HepG2 (cell line): ENCODE measurements around the gene VDAC1. TPM values are rescaled to one million over a fixed set of nuclear protein-coding genes. Genes with fewer than 3 reads are reported as not detected.

ENCODE experiments used
- AKAP8 ChIP-seq: sonication (generic); formaldehyde crosslinking; IDR thresholded peaks from 2 replicates; pipeline ENCODE4 v1.5.1; 2020; ENCODE audit warnings: mild to moderate bottlenecking, missing genetic modification reagents
- ARID2 ChIP-seq: sonication (generic); formaldehyde crosslinking; IDR thresholded peaks from 2 replicates; pipeline ENCODE4 v1.8.1; 2022; ENCODE audit warnings: mild to moderate bottlenecking, missing genetic modification reagents, borderline replicate concordance
- BRD4 ChIP-seq: sonication (generic); formaldehyde crosslinking; IDR thresholded peaks from 2 replicates; pipeline ENCODE4 v1.4.0; 2020; ENCODE audit warnings: missing genetic modification reagents
- CENPT ChIP-seq: sonication (generic); formaldehyde crosslinking; IDR thresholded peaks from 2 replicates; pipeline ENCODE4 v1.8.0; 2022; ENCODE audit warnings: low read depth, mild to moderate bottlenecking, moderate library complexity, missing genetic modification reagents
- DMTF1 ChIP-seq: sonication (generic); formaldehyde crosslinking; IDR thresholded peaks from 2 replicates; pipeline ENCODE4 v1.4.0; 2020; ENCODE audit warnings: mild to moderate bottlenecking, missing genetic modification reagents
- DR1 ChIP-seq: sonication (generic); formaldehyde crosslinking; IDR thresholded peaks from 2 replicates; pipeline ENCODE4 v1.8.0; 2021; ENCODE audit warnings: mild to moderate bottlenecking, missing genetic modification reagents, inconsistent platforms
- ETV6 ChIP-seq: sonication (generic); formaldehyde crosslinking; conservative IDR thresholded peaks from 2 replicates; pipeline ENCODE4 v1.4.0; 2020; ENCODE audit warnings: missing genetic modification reagents
- FOXM1 ChIP-seq: sonication (generic); formaldehyde crosslinking; IDR thresholded peaks from 2 replicates; pipeline ENCODE4 v1.5.0; 2020; ENCODE audit warnings: missing genetic modification reagents
- GTF2F1 ChIP-seq: fragments of 150-350 bp; IDR thresholded peaks from 2 replicates; pipeline ENCODE4 v1.6.1; 2014; ENCODE audit warnings: low read length
- MEIS2 ChIP-seq: sonication (generic); formaldehyde crosslinking; IDR thresholded peaks from 2 replicates; pipeline ENCODE4 v1.9.0; 2021; ENCODE audit warnings: mild to moderate bottlenecking, missing genetic modification reagents
- RARG ChIP-seq: sonication (generic); formaldehyde crosslinking; IDR thresholded peaks from 2 replicates; pipeline ENCODE4 v1.4.0; 2020; ENCODE audit warnings: low read depth, mild to moderate bottlenecking, missing genetic modification reagents
- RBFOX2 ChIP-seq: fragments of 200-400 bp; formaldehyde crosslinking; IDR thresholded peaks from 2 replicates; pipeline ENCODE4 v1.6.1; 2017; ENCODE audit warnings: low read depth, mild to moderate bottlenecking, low read length
- SIX1 ChIP-seq: sonication (generic); formaldehyde crosslinking; IDR thresholded peaks from 2 replicates; pipeline ENCODE4 v1.4.0; 2020; ENCODE audit warnings: missing genetic modification reagents, borderline replicate concordance
- YEATS2 ChIP-seq: sonication (generic); formaldehyde crosslinking; IDR thresholded peaks from 2 replicates; pipeline ENCODE4 v1.4.0; 2020; ENCODE audit warnings: missing genetic modification reagents, borderline replicate concordance
- ZBTB39 ChIP-seq: sonication (generic); formaldehyde crosslinking; IDR thresholded peaks from 2 replicates; pipeline ENCODE4 v1.5.0; 2020; ENCODE audit warnings: missing genetic modification reagents
- ZFP82 ChIP-seq: sonication (generic); formaldehyde crosslinking; IDR thresholded peaks from 2 replicates; pipeline ENCODE4 v1.5.1; 2020; ENCODE audit warnings: mild to moderate bottlenecking, missing genetic modification reagents, borderline replicate concordance
- ZMAT3 ChIP-seq: sonication (generic); formaldehyde crosslinking; conservative IDR thresholded peaks from 2 replicates; pipeline ENCODE4 v1.7.0; 2021; ENCODE audit warnings: missing genetic modification reagents
- ZNF143 ChIP-seq: sonication (generic); formaldehyde crosslinking; IDR thresholded peaks from 2 replicates; pipeline ENCODE4 v1.4.0; 2020; ENCODE audit warnings: missing genetic modification reagents
- ZNF235 ChIP-seq: sonication (generic); formaldehyde crosslinking; IDR thresholded peaks from 2 replicates; pipeline ENCODE4 v1.8.1; 2023; ENCODE audit warnings: mild to moderate bottlenecking, missing genetic modification reagents, borderline replicate concordance
- ZNF282 ChIP-seq: fragments of 450-650 bp; IDR thresholded peaks from 2 replicates; pipeline ENCODE4 v1.6.1; 2018; ENCODE audit not compliant: partially characterized antibody
- ZNF432 ChIP-seq: sonication (generic); formaldehyde crosslinking; IDR thresholded peaks from 2 replicates; pipeline ENCODE4 v1.5.0; 2020; ENCODE audit warnings: missing genetic modification reagents, mild to moderate bottlenecking, borderline replicate concordance
- ZNF460 ChIP-seq: sonication (generic); formaldehyde crosslinking; IDR thresholded peaks from 2 replicates; pipeline ENCODE4 v1.5.1; 2020; ENCODE audit warnings: missing genetic modification reagents, mild to moderate bottlenecking, borderline replicate concordance
- ZSCAN22 ChIP-seq: sonication (generic); formaldehyde crosslinking; IDR thresholded peaks from 2 replicates; pipeline ENCODE4 v1.4.0; 2020; ENCODE audit warnings: mild to moderate bottlenecking, missing genetic modification reagents
- polyA plus RNA-seq, 8 experiments: library from polyadenylated mRNA; depleted of rRNA in 3 of 8; stranded (reverse) in 7 of 8; unstranded in 1 of 8; fragments of >200 nt; fragmentation: Illumina TruSeq in 4 of 8; extraction: Trizol in 4 of 8; gene quantifications; 2 replicates each; pipeline versions ENCODE4 v1.2.1 to v1.2.3, GENCODE V29; 2011 to 2016; ENCODE audit warnings: low read depth in 4 of 8, missing spikeins in 1 of 8, mixed read lengths in 1 of 8; ENCODE audit not compliant: insufficient read depth in 1 of 8
- total RNA-seq, 5 experiments: library from RNA; depleted of rRNA; stranded (reverse); fragments of >200 nt; fragmentation: Illumina TruSeq; extraction: Trizol; gene quantifications; 2 replicates each; pipeline ENCODE4 v1.2.3, GENCODE V29; 2016; ENCODE audit warnings: low read depth in 1 of 5
- TF ChIP-seq, protein P1 (sequence below): IDR thresholded peaks from 2 replicates; pipeline ENCODE4 v1.6.1; 2016; ENCODE audit warnings: mild to moderate bottlenecking, missing biosample characterization, missing genetic modification reagents
- TF ChIP-seq, protein P2 (sequence below): sonication (generic); formaldehyde crosslinking; IDR thresholded peaks from 2 replicates; pipeline ENCODE4 v1.4.0; 2020; ENCODE audit warnings: mild to moderate bottlenecking, missing genetic modification reagents

The VDAC1 gene
- total and polyA plus RNA-seq, 2 of the 13 experiments (the other 11 are each of a cell fraction or from before 2014, with no cell fraction given), result 112 to 380 TPM

DNA sequence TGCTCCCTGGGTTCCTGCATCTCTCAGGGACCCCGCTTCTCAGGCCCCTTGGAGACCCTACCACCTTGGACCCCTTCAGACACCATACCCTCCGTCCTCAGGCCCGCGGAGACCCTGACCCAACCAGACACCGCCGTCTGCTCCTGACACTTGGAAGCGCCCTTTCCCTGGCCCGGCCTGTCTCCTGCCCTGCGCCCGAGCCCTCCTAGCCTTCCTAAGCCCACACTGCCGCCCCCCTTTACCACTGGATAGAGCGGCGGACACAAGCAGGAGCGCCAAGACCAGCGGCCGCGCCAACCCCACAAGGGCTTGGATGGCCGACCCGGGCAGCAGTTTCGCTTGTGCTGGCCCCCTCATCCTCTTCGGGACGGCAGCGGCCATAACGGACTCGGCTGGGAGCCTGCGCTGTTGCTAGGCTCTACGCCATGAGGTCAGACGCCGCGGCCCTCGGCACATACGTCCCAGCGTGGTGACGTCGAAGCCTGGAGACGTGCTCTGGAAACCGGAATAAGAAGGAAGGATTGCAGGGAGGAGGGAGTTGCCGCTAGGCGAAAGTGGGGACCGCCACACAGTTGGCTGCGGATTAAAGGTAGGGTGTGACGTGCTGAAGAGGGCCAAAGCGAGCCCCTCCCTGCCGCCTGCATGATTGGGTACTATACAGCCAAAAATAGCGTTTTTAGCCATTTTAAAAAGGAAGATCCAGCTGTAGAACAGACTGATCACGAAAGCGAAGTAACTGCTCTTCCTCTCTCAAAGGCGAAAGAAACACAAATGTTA lies 36.4 kb downstream of the VDAC1 start, which contains the start of gene C5orf15 (continued):
- TF ChIP-seq ETV6 (CRISPR knock-in tag) (peak; percentile 69), ZNF282 (no peak), ARID2 (CRISPR knock-in tag) (no peak), ZNF235 (0 out of 2 replicates have a peak, but pooled peaks have one; percentile 32), ZNF143 (CRISPR knock-in tag) (no peak), FOXM1 (CRISPR knock-in tag) (no peak), ZNF432 (no peak), DMTF1 (CRISPR knock-in tag) (no peak), AKAP8 (CRISPR knock-in tag) (no peak), GTF2F1 (no peak), SIX1 (CRISPR knock-in tag) (no peak), ZMAT3 (CRISPR knock-in tag) (no peak), YEATS2 (CRISPR knock-in tag) (peak; percentile 92), RBFOX2 (peak; percentile 97), ZSCAN22 (no peak), CENPT (CRISPR knock-in tag) (no peak), MEIS2 (CRISPR knock-in tag) (no peak), RARG (CRISPR knock-in tag) (no peak), BRD4 (no peak), DR1 (CRISPR knock-in tag) (peak; percentile 89), ZNF460 (CRISPR knock-in tag) (no peak), ZFP82 (CRISPR knock-in tag) (no peak), ZBTB39 (CRISPR knock-in tag) (no peak)
- TF ChIP-seq, protein P1, sequence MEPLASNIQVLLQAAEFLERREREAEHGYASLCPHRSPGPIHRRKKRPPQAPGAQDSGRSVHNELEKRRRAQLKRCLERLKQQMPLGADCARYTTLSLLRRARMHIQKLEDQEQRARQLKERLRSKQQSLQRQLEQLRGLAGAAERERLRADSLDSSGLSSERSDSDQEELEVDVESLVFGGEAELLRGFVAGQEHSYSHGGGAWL (CRISPR knock-in tag), result peak; percentile 71
- TF ChIP-seq, protein P2, sequence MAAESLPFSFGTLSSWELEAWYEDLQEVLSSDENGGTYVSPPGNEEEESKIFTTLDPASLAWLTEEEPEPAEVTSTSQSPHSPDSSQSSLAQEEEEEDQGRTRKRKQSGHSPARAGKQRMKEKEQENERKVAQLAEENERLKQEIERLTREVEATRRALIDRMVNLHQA, result no peak
